Stimulated activated CD4-positive, alpha-beta T cell treated with anti-CD3 and anti-CD28 coated beads, Interleukin-1b, Interleukin-23, amount 100 ng/mL, for 1 hour (primary cell): ENCODE measurements around the gene KCNC3.

Experiments
- DNase-seq, 2 donors: peaks; one replicate each; pipeline ENCODE4 v3.0.0-alpha.2; 2020; ENCODE audit warnings: low read depth in 2 of 2

Gene KCNC3

GRCh38 chr19:50311723-50312635 is 17.2 kb downstream of the KCNC3 start:
- DNase-seq = no peak

- DNase-seq = no peak
Observed at GRCh38 chr19:50310759-50311465, 18.3 kb downstream of the KCNC3 start.

- DNase-seq = no peak
Observed at GRCh38 chr19:50309396-50310125, 19.6 kb downstream of the KCNC3 start.

- no peak for DNase-seq
Observed at GRCh38 chr19:50308991-50309390, 20.2 kb downstream of the KCNC3 start.

- no peak for DNase-seq
Observed at GRCh38 chr19:50303558-50303957, 25.6 kb downstream of the KCNC3 start.

GRCh38 chr19:50301607-50301971 is 27.6 kb downstream of the KCNC3 start:
- no peak for DNase-seq

GRCh38 chr19:50300814-50301606 is 28.2 kb downstream of the KCNC3 start:
- DNase-seq = no peak

GRCh38 chr19:50300051-50300450 is 29.1 kb downstream of the KCNC3 start:
- no peak for DNase-seq

GRCh38 chr19:50293263-50294004 is 35.7 kb downstream of the KCNC3 start:
- DNase-seq = no peak

GRCh38 chr19:50292216-50292827 is 36.9 kb downstream of the KCNC3 start:
- no peak for DNase-seq

- no peak for DNase-seq
Observed at GRCh38 chr19:50290775-50291174, 38.4 kb downstream of the KCNC3 start.

- DNase-seq = no peak
Observed at GRCh38 chr19:50290011-50290410, 39.2 kb downstream of the KCNC3 start.

GRCh38 chr19:50288954-50289353 is 40.2 kb downstream of the KCNC3 start:
- no peak for DNase-seq

GRCh38 chr19:50287331-50287730 is 41.8 kb downstream of the KCNC3 start:
- DNase-seq = no peak

- no peak for DNase-seq
Observed at GRCh38 chr19:50286443-50286842, 42.7 kb downstream of the KCNC3 start.

- no peak for DNase-seq
Observed at GRCh38 chr19:50285833-50286232, 43.3 kb downstream of the KCNC3 start.

- DNase-seq = no peak
Observed at GRCh38 chr19:50281491-50281890, 47.7 kb downstream of the KCNC3 start.

- DNase-seq = no peak
Observed at GRCh38 chr19:50280983-50281382, 48.2 kb downstream of the KCNC3 start.

- DNase-seq = no peak
Observed at GRCh38 chr19:50280074-50280473, 49.1 kb downstream of the KCNC3 start.

- no peak for DNase-seq
Observed at GRCh38 chr19:50277966-50278580, 51.1 kb downstream of the KCNC3 start.
